AG09319 (cell line): Measurements from ENCODE around the gene TMEM176B.

Experiments
- DNase-seq: peaks from one replicate; pipeline ENCODE4 v3.0.0-alpha.2; 2010; ENCODE audit warnings: low read depth; ENCODE audit errors: extremely low read depth
- CTCF ChIP-seq: IDR thresholded peaks from 2 replicates; pipeline ENCODE4 v1.5.1; 2011; ENCODE audit warnings: low read depth, mild to moderate bottlenecking, inconsistent platforms, low read length, moderate library complexity

The TMEM176B gene

DNA sequence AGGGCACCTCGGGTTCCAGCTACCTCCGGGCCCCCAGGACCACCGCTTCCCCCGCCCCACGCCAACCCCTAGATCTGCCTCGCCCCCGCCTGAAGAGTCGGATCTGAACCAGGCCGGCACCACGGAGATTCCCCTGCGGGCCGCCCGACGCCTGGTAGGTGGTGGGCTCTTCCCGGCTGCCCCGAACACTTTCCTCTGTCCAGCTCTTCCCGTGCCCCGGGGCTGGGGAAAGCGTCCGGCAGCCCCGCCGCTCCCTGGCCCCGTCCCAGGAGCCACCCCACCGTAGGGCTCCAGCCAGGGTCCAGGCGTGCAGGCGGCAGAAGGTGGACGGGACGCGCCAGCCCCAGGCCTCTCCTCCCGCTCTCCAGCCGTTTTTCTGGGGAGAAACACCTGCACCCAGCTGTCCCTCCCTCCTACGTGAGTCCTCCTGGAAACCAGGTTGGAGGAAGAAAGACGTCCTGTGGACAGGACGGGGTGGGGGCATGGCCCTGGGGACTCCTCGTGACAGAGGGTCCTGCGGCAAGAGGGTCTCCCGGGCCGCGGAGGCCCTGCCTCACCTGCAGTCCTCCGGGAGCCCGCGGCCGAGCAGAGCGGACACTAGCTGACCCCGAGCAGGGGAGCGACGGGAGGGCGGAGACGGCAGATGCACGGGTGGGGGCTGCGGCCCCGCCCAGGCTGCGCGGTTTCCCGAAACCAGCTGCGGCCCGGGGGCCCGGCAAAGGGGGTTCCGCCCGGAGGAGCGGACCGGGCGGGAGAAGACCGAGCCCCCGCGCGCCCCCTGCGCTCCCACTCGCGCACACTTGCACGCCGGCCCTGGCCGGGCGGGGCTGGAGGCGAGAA, at the start of gene TMEM176B:
Gene TMEM176B, minus strand, starts transcription at position 624 of the 840 bp plus-strand sequence. CDS start 3,795 bp downstream, outside the sequence.
- DNase-seq, result no peak
- TF ChIP-seq CTCF, result no peak

DNA sequence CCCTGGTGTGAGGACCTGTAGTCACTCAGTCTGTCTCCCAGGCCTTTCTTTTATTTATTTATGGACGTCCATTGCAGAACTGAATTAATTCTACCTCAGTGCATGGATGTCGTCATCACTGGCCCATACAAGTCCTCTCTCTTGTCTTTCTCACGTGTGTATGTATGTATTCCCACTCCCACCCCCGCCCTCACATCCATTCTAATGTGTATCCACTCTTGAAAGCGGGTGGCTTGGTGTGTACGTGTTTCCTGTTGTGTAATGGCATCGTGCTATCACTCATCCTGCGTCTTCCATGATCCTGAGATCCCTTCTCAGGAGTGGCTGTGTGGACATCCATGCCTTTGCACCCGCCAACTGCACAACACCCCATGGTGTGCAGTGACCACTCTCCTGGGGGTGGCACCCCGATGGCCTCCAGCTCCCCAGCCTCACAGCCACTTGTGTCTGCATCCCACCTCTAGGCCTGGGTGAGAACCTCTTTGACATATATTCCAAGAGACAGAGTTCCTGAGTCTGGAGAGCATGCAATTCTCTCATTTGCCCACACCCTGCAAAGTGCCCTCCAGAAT, 49.1 kb upstream of the TMEM176B start:
- TF ChIP-seq CTCF, result no peak
- no peak for DNase-seq

GRCh38 chr7:150848561-150849115, 48.5 kb upstream of the TMEM176B start:
- TF ChIP-seq CTCF, result no peak
- no peak for DNase-seq

GRCh38 chr7:150848111-150848510, 47.9 kb upstream of the TMEM176B start:
- no peak for TF ChIP-seq CTCF

DNA sequence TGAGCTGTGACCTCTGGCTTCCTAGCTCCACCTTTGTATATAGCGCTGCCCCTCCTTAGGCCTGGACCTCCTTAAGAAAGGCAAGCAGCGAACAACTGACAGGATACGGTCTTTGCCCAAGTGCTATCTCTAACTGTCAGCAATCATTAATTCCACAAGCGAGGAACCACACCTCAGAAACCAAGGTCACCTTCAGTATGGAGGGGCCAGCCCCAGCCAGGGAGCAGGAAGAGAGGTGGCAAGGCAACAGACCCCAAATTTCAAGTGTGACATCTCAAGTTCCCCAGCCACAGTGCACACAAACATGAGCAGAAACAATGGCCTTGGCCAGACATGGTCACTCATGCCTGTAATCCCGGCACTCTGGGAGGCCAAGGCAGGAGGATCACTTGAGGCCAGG, 47.4 kb upstream of the TMEM176B start:
- DNase-seq, result no peak
- TF ChIP-seq CTCF, result no peak

More at GRCh38 chr7:150848111-150848510, 47.9 kb upstream of the TMEM176B start:
- DNase-seq, result no peak

DNA sequence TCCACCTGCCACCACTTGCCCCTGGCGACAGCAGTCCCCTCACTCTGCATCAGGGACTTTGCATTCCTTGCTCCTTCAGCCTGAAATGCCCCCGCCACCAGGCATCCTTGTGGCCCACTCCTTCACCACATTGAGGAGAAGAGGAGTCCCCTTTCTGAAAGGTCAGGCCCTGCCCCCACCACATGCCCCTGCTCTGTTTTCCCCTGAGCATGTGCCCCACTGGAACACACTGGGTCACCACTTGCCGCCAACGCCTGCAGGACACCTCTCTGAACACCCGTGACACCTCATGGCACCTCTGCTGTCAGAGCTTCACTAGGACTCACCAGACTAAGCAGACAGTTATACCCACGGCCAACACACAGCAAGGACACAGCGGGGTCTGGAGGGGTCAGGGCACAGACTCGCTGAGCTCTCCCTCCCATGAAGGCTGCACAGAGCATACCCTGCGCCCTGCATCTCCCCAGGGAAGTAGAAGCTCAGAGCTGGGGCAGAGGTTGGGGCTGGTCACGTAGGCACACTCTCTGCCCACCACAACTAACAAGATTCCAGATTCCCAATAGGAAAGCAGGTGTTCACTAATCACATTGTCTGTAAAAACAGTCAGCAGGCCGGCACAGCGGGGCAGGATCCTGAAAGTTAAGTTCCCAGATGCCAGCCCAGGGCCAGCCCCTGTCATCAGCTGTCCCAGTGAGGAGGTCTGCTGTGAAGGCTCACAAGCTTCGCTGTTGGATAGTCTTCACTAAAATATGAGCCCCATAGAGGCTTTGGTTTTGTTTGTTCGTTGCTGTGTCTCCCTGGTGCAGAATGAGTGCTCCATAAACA, 46.3 kb upstream of the TMEM176B start:
- DNase-seq, result no peak
- no peak for TF ChIP-seq CTCF
